Measurements from ENCODE around the gene DNAJC5.
"Not testable (repeated sequence)": the region's sequence is repeated elsewhere in the genome, so short reads cannot be mapped to it uniquely, and the experiment has no call there.

DNAJC5 gene

DNA sequence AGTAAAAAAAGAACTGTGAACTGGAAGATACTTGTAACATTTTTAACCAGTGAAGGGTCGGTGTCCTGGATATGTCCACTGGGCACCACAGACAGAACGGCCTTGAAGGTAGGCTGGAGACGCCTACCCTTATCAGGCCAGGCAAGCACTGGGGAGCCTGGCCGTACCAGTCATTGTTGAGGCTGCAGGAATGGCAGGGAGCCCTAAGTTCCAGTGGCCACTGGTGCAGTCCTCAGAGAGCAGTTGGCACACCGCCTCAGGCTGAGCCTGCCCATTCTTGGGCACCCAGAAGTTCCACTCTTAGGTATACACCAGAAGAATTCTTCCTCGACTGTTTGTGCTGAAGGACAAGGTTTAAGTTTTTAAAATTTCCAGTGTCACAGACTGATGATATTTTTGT, 20.5 kb downstream of the DNAJC5 start:
- no peak for DNase-seq

DNA sequence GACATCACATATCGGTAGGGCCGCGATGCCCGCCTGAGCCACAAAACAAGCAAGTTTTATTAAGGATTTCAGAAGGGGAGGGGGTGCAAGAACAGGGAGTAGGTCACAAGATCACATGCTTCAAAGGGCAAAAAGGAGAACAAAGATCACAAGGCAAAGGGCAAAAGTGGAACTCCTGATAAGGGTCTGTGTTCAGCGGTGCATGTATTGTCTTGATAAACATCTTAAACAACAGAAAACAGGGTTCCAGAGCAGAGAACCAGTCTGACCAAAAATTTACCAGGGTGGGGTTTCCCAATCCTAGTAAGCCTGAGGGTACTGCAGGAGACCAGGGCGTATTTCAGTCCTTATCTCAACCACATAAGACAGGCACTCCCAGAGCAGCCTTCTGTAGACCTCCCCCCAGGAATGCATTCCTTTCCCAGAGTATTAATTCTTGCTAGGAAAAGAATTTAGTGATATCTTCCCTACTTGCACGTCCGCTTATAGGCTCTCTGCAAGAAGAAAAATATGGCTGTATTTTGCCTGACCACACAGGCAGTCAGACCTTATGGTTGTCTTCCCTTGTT, 21.5 kb downstream of the DNAJC5 start:
- DNase-seq = not testable (repeated sequence)

DNA sequence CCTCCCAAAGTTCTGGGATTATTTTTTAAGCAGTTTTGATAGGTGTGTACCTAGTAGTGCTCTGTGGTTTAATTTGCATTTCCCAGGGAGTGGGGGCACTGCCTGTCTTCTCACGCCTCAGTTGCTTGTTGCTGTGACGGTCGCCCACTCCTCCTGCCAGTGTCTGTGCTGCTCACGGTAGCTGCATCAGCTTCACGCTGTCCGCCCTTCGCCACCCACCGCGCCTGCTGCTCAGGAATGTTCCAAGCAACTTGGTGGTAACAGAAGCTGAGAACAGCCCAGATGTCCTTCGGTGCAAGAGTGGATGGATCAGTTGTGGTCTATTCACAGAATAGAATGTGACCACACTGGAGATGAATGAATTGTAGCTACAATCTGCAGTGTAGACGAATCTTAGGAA, 22.9 kb downstream of the DNAJC5 start:
- DNase-seq = no peak

DNA sequence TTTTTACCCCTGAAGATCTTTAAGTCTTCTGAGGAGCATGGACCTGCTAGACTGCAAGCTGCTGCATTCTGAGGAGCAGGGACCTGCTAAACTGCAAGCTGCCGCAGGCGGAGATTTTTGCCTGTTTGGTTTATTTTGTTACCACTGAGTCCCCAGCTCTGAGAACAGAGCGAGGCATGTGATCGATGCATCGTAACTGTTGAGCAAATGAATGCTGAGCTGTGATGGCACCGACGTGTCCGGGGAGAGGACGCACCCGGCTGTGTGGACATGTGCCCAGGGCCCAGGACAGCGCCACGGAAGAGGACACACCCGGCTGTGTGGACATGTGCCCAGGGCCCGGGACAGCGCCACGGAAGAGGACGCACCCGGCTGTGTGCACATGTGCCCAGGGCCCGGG, 24.2 kb downstream of the DNAJC5 start:
- DNase-seq = no peak

DNA sequence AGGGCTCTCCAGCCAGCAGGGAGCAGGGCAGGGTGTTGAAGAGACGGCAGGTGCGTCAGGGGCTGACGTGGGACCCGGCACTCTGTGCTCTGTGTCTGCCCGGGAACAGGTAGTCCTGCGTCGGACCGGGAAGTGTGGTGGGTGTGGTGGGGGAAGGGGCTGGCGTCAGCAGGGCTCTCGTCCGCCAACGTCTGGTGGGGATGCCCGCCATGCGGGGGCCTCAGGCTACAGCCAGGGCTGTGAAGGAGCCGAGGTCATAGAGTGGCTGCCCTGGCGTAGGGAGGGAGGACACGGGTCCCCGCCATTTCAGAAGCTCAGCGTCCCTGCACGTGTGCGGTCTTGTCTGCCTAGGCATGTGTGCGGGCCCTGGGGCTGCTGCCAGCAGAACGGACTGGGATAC, 25.3 kb downstream of the DNAJC5 start:
- DNase-seq = no peak

DNA sequence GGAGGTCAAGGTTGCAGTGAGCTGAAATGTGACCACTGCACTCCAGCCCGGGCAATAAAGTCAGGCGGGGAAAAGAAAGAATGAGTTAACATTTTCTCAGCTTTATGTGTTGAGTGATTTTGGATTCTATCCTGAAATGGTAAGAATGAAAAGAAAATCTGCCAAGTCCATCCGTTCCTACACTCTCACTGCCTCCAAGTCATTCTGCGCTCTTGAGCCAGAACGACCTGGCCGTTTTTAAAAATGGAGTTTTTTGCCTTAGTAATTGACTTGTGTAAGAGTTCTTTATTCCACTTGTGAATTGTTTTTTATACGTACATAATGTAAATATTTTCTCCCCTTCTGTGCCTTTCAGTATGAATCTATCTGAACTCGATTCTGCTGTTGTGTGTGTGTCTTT, 28.7 kb downstream of the DNAJC5 start:
- DNase-seq = no peak

DNA sequence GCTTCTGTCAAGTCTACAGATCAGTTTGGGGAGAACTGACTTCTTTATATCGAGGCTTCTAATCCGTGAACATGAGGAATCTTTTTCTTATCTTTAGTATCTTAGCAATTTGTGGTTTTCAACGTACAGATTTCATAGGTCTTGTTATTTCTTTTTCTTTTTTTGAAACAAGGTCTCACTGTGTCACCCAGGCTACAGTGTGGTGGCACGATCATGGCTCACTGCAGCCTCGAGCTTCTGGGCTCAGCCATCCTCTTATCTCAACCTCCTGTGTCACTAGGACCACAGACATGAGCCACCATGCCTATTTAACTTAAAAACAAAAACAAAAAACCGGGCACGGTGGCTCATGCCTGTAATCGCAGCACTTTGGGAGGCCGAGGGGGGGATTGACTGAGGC, 29.3 kb downstream of the DNAJC5 start:
- no peak for DNase-seq

DNA sequence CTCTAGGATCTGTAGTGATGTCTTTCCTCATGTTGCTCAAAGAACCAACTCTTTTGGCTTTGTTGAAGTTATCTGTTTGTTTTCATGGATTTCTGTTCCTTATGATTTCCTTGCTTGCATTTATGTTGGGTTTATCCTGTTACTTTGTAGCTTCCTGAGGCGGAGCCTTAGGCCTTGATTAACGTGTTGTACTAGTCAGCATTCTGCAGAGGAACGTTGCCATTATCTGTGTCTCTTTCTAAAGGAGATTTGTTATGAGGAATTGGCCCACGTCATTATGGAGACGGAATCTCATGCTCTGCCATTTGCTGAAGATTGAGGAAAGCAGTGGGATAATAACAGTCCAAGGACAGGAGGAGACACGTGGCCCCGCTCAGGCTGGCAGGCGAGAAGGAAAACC, 31.4 kb downstream of the DNAJC5 start:
- DNase-seq = no peak

DNA sequence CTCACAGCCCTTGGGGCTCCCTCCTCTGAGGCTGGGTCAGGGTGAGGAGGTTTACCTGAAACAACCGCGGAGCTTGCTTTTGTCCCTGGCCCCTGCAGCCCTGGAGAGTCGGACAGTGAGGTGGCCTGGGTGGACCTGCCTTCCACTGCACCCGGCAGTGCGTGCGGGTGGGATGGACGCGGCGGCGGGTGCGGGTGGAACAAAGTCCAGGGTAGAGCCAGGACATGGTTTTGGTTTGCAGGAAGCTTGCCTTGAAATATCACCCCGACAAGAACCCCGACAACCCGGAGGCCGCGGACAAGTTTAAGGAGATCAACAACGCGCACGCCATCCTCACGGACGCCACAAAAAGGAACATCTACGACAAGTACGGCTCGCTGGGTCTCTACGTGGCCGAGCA, 34.1 kb downstream of the DNAJC5 start:
- DNase-seq = no peak

DNA sequence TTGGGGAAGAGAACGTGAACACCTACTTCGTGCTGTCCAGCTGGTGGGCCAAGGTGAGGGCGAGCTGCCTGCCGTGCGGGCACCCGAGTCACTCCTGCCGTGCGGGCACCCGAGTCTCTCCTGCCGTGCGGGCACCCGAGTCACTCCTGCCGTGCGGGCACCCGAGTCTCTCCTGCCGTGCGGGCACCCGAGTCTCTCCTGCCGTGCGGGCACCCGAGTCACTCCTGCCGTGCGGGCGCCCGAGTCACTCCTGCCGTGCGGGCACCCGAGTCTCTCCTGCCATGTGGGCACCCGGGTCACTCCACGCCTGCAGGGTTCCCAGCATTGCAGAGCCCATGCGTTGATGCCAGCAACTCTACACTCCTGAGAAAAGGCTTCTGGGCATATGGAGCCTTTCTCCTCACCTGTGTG, 34.6 kb downstream of the DNAJC5 start:
- DNase-seq = not testable (repeated sequence)

DNA sequence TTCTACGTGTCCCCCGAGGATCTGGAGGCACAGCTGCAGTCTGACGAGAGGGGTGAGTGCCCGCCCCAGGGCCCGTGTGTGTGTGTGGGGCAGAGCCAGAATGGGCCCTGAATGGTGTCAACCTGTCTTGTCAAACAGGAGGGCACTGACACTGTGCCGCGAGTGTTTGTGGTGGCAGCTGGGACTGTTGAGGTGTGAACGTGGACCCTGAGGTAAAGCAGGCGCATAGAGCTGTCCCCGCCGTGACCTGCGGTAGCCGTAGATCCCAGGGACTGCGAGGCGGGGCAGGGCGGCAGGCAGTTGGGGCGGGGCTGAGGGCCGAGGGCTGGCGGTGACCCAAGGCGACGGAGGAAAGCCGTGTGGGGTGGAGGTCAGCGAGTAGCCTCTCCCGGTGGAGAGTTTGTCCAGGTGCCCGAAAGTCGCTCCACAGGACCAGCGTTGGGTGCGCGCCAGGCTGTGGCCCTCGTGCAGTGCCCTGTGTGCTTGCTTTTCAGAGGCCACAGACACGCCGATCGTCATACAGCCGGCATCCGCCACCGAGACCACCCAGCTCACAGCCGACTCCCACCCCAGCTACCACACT, 36.1 kb downstream of the DNAJC5 start:
- DNase-seq = no peak

DNA sequence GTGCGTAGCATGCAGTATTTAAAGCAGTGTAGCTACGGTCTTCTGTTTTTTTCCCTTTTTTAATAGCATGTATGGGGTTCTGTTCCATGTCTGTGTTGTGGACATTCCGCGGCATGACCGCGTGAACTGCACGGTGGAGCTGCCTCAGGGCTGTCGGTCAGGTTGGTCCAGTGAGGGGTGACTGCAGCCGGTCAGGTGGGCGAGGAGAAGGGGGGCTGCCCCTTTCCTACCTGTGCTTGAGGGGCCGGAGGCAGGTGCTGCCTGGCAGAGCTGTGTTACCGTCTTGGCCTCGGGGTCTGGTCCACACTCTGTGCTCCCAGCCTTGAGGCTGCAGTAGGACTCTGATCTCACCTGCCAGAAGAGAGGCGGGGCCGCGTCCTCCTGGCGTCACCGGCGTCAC, 36.8 kb downstream of the DNAJC5 start:
- no peak for DNase-seq

DNA sequence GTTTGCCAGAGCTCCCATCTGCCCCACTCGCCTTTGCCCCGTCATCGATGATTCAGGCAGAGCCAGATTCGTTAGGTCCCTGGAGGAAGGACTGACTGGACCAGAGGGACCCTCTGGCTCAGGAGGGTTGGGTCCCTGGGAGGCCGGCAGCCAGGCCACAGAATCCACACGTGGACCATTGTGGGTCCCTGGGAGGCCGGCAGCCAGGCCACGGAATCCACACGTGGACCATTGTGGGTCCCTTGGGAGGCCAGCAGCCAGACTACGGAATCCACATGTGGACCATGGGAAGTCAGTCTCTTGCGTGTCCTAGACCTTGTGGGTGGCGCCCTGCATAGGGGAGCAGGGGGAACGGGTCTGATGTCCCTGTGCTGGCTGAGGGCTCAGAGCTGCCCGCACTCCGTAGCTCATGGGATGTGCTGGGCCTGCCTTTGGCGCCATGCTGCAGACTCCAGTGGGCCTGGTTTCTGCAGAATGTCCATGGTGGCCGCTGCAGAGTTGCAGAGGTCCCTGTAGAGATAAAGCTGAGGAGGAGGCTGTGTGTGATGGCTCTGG, 37.8 kb downstream of the DNAJC5 start:
- DNase-seq = no peak

DNA sequence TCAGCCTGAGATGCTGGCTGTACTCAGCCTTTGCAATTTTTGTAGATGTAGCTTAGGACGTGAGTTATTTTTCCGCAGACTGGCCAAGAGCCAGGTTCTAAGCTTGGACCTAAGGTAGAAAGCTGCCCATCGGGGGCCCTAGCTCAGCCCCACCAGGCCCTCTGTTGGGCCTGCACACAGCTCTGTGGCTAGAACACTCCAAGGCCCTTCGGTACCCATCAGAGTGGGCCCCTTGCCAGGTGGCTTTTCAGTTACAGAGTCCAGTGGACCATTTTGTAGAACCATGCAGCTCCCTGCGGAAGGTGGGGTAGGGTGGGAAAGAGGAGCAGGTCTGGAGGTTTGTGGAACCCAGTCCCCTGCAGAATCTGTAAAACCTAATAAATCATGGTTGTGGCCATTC, 38.7 kb downstream of the DNAJC5 start:
- DNase-seq = no peak

DNA sequence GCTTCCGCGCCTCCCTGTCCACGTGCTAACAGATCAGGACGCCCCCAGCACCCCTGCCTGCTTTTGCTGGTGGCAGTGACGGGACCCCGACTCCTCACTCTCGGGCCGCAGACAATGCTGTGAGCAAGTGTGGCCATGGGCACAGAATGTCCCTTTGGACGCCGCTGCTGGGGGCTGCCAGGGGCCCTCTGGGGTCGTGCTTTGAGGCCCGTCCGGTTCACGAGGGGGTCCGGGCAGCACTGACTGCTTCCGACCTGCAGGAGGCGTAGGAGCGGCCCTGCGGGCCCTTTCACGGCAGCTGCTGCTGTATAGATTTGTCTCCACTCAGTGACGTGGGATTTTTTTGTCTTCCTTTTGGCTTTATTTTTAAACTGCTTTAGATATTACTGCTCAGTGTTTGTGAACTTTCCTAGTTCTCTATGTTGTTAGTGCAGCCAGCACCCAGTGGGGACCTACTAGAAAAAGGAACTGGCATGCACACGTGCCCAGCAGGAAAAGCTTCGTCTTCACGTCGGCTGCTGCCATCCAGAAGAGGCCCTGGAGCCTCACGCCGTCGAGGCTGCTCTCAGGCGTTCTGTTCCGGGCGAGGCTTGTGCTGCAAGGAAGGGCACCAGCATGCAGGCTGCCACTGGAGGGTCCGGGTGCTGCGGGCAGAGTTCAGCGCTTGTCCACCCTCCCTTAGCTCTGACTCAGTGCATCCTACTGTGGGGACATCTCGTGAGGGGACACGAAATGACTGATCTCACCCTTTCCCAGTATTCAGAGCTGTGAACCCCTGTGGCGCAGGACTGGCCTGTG, 39.5 kb downstream of the DNAJC5 start:
- no peak for DNase-seq

DNA sequence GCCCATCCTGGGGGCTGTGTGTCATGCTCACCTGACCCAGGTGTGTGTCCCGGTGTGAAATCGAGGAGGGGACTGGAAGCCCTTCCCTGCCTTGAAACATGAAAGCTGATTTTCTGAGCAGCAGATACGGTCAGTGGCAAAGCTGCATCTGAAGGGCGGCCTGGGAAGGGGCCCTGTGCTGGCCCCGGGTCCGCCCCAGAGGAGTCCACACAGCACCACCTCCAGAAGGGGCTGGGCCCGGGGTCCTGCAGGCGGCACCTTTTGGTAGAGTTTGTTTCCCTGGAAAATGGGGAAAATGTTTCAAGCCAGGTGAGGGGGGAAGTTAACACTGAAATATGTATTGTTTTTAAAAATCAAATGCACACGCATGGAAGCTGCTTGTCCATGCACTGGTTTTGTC, 40.5 kb downstream of the DNAJC5 start:
- no peak for DNase-seq

DNA sequence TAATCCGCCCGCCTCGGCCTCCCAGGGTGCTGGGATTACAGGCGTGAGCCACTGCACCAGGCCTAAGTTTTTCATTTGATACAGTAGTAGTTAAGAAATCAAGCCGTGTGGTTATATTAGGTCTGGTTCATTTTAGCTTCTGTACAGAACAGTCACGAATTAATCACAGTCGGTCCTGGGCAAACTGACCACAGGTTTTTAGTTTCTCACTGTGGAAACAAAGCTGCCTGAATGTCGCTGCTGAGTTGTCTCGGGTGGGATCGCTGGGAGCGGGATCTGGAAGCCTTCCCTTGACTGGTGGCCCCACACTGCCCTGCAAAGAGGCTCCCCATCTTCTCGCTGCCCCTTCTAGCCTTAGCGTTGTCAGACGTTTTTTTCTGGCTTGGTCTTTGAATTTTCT, 42.7 kb downstream of the DNAJC5 start:
- no peak for DNase-seq

DNA sequence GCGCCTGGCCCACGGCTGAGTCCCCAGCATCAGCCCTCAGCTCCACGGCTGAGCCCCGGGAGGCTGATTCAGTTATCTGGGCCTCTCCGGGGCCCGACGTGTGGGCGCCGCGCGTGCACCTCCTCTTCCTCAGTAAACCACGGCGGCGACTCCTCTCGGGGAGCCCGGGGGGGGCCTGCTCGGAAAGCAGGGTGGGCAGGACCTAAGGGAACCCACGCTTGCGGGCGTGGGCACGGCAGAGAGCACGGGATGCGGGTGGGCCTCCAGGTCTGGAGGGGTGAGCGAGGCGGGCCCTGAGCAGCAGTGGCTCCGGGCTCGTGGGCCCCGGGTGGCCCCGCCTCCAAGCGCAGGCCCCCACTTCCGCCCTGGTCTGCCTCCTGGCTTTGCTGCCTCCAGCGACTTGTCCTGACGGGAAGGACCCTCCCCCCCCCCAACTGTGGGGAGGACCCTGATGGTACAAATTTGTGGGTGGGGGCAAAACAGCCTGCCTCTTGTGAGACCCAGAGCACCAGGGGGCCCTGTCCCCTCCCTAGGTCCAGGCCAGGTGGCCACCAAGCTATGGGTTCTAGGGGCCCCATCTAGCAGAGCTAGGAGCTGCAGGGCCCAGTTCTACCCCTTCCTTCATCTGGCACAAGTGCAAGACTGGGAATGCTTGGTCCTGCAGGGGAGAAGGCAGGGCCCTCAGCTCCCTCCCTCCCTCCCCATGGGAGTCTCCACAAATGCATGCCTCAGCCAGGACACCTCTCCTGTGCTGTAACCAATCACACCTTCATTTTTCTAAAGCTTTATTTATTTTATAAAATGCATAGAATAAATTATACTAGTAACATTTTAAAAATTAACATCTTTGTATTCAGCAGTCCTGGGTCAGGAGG, 44.4 kb downstream of the DNAJC5 start:
- no peak for DNase-seq

DNA sequence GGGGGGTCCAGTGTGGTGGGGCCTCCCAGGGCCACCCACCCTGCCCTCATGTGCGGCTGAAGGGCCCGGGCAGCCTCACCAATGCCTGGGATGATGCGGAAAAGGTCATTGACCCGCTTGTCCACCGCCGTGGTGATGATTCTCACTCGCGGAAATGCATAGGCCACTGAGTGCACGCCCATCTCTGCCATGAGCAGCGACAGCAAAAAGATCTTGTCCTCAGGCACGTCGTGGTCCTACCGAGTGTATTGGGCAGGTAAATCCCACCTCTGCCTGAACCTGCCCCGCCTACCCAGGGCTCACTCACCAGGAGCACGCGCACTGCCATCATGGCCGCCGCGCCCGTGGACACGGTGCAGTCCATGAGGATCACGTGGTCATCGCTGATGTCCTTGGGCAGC, 45.1 kb downstream of the DNAJC5 start:
- DNase-seq = no peak

DNA sequence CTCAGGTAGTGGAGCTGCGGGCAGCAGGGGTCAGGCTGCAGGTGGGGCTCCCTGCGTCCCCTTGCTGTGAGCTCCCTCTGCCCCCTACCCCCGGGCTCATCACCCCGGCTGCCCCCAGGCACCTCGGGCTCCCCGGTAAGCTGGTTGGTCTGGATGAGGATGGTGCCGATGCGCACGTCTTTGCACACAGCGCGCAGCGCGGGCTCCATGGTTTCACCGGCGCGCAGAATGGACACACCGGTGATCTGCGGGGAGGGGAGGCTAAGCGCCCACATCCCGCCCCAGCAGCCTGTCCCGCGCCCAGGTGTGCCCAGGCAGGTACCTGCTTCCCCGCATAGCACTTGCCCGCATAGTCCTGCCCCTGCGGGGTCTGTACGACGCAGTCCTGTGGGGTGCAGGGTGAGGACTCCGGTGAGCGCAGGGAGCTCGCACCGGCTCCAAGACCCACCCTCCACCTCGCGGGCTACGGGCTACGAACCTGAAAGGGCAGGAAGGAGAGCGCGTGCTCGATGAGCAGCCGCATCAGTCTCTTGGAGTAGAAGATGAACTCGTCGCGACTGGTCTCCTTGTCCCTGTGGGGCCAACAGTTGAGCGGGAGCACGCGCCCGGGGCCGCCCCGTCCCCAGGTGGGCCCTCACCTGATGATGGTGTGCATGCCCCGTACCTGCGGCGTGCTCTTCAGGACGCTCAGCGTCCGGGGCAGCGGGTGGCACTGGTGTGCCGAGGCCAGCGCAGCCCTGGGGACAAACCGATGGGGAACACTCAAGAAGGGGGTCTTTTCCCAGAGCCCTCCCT, 45.7 kb downstream of the DNAJC5 start:
- no peak for DNase-seq

DNA sequence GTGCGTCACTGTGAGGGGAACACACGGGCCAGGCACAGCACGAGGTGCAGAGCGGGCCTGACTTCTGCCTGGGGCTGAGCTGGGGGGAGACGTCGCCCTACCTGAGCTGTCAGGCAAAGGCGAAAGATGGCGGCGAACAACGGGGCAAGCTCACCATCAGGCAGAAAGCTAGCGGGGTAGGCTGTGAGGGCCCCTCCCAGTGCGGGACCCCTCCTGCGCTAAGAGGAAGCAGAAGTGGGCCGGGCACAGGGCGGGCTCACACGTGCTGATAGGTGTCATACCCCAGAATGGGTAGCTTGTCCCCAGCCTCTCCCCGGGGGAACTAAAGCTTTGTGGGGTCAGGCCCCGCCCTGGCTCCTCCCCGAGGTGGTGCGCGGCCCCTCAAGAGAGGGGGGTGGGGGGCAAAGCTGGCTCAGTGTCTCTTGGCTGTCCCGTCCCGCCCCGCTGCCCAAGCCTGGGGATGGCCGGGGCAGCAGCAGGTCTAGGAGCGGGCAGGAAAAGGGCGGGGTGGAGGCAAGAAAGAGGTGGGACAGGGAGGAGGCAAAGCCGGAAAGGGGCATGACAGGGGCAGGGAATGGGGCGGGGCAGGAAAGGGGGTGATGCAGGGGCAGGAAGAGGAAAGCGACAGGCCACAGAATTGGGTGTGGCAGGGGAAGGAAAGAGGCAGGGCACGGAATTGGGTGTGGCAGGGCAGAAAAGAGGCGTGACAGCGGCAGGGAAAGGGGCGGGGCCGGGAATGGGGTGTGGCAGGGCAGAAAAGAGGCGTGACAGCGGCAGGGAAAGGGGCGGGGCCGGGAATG, 46.6 kb downstream of the DNAJC5 start:
- no peak for DNase-seq

All from eye (tissue), 1 donor.